ENCODE measurements around the gene TMEM43. TPM values are rescaled to one million over a fixed set of nuclear protein-coding genes. Genes with fewer than 3 reads are reported as not detected.
"Not testable (repeated sequence)": the region's sequence is repeated elsewhere in the genome, so short reads cannot be mapped to it uniquely, and the experiment has no call there.

Gene TMEM43
- 100 to 1,000 TPM in 1 of 4 donors, 10 to 100 TPM in 3; 64.0 to 140 (median 76.3) TPM for total RNA-seq

GRCh38 chr3:14124615-14125192, at the start of gene TMEM43, which contains the start of gene CHCHD4:
Gene TMEM43 (plus strand): TSS chr3:14125052. CDS start chr3:14125194, 142 bp downstream.
Gene CHCHD4 (minus strand): TSS chr3:14124870. CDS start chr3:14124676, 194 bp downstream.
- no peaks in the 10 kb centered on the region for H3K27me3 ChIP-seq
- 0% methylated on average over 13 of the region's 55 CpGs; no CpG with 5 or more reads in 1 of the 2 donors for WGBS, 2 donors
- H3K36me3 ChIP-seq, result peaks cover 4 to 46% (median 12%) of the 10 kb centered on the region in 3 donors
- peak within 1 kb of the TSS; percentile 94 to 99 (median 97) for H3K27ac ChIP-seq
- no peaks in the 10 kb centered on the region for H3K9me3 ChIP-seq
- H3K4me1 ChIP-seq, result peaks cover 26 to 68% (median 34%) of the 10 kb centered on the region in 3 donors
- peak within 1 kb of the TSS; percentile 77 to 89 (median 87) for H3K4me3 ChIP-seq
- peak in 3 of 6 experiments; percentile 12 to 41 (median 12) for TF ChIP-seq CTCF (IDR thresholded peaks at IDR 0.05)
- peak in 3 of 4 donors; percentile 55 to 86 (median 85) for TF ChIP-seq POLR2A (IDR thresholded peaks at IDR 0.05)
- intact Hi-C loops (cut with DNase I), result no loop called here
- peak; percentile 88 for DNase-seq

- H3K27me3 ChIP-seq; H3K36me3 ChIP-seq; intact Hi-C loops (cut with DNase I); H3K27ac ChIP-seq; DNase-seq; H3K4me3 ChIP-seq; H3K4me1 ChIP-seq: not testable (repeated sequence)
- peaks cover 0 to 24% (median 0%) of the 10 kb centered on the region in 3 donors for H3K9me3 ChIP-seq
- 79 to 82% methylated on average over 3 of the region's 3 CpGs for WGBS, 2 donors
Observed at GRCh38 chr3:14075233-14075632, 49.6 kb upstream of the TMEM43 start.

GRCh38 chr3:14077310-14077709, 47.5 kb upstream of the TMEM43 start:
- DNase-seq, result no peak
- H3K27me3 ChIP-seq, result no peaks in the 10 kb centered on the region
- TF ChIP-seq POLR2A (IDR thresholded peaks at IDR 0.05) (no peak), CTCF (IDR thresholded peaks at IDR 0.05) (no peak)
- intact Hi-C loops (cut with DNase I), result no loop called here
- H3K27ac ChIP-seq, result no peak overlapping the region
- peaks cover 0 to 19% (median 0%) of the 10 kb centered on the region in 3 donors for H3K9me3 ChIP-seq
- H3K36me3 ChIP-seq, result peaks cover 0 to 9% (median 0%) of the 10 kb centered on the region in 3 donors
- no peak overlapping the region for H3K4me3 ChIP-seq
- no peaks in the 10 kb centered on the region for H3K4me1 ChIP-seq
- WGBS, 2 donors, result 90 to 100% methylated on average over 1 of the region's 1 CpG

GRCh38 chr3:14082108-14082657, 42.7 kb upstream of the TMEM43 start:
- no peaks in the 10 kb centered on the region for H3K4me1 ChIP-seq

GRCh38 chr3:14087461-14087860, 37.4 kb upstream of the TMEM43 start:
- 87 to 89% methylated on average over 5 of the region's 5 CpGs for WGBS, 2 donors
- DNase-seq; H3K27ac ChIP-seq; H3K4me3 ChIP-seq; H3K4me1 ChIP-seq; H3K27me3 ChIP-seq; intact Hi-C loops (cut with DNase I): not testable (repeated sequence)
- H3K9me3 ChIP-seq, result peaks cover 0 to 16% (median 12%) of the 10 kb centered on the region in 3 donors
- H3K36me3 ChIP-seq, result peaks cover 0 to 57% (median 0%) of the 10 kb centered on the region in 3 donors

More at GRCh38 chr3:14082108-14082657, 42.7 kb upstream of the TMEM43 start:
- no peak for TF ChIP-seq POLR2A (IDR thresholded peaks at IDR 0.05)
- TF ChIP-seq CTCF (IDR thresholded peaks at IDR 0.05), result no peak
- peaks cover 0 to 46% (median 0%) of the 10 kb centered on the region in 3 donors for H3K36me3 ChIP-seq
- WGBS, 2 donors, result 76 to 84% methylated on average over 5 of the region's 5 CpGs
- H3K9me3 ChIP-seq, result peaks cover 0 to 19% (median under 1%) of the 10 kb centered on the region in 3 donors
- intact Hi-C loops (cut with DNase I), result no loop called here
- no peak overlapping the region for H3K4me3 ChIP-seq
- no peak overlapping the region for H3K27ac ChIP-seq
- DNase-seq, result no peak
- no peaks in the 10 kb centered on the region for H3K27me3 ChIP-seq

GRCh38 chr3:14091959-14092358, 32.9 kb upstream of the TMEM43 start:
- H3K4me1 ChIP-seq; H3K27me3 ChIP-seq; H3K27ac ChIP-seq; DNase-seq; intact Hi-C loops (cut with DNase I); H3K4me3 ChIP-seq: not testable (repeated sequence)
- Histone ChIP-seq H3K9me3 (peaks cover 0 to 16% (median 12%) of the 10 kb centered on the region in 3 donors), H3K36me3 (peaks cover 0 to 22% (median 0%) of the 10 kb centered on the region in 3 donors)
- WGBS, 2 donors, result 63 to 94% methylated on average over 2 to 3 of the region's 5 CpGs
